ENCODE results near the gene STK24.
"Not testable (repeated sequence)": the region's sequence is repeated elsewhere in the genome, so short reads cannot be mapped to it uniquely, and the experiment has no call there.

Gene STK24

DNA sequence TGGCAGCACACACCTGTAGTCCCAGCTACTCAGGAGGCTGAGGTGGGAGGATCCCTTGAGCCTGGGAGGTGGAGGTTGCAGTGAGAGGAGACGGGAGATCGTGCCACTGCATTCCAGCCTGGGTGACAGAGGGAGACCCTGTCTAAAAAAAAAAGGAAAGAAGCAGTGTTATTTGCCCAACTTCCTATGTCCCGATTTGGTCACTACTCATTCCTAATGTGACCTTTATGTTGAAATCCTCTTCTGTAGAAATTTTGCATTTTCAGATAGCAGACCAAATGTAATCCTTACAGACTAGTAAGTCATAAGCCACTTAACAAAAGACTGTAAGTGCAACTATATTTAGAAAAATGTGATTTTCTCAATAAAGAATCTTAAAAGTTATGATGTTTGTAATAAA is 18.2 kb upstream of the STK24 start:
- Histone ChIP-seq H3K4me3 (ENCODE audit: low read depth in 1 of 2, low read length in 2 of 2) (no peak overlapping the region), H3K4me1 (ENCODE audit: insufficient read depth, low read length) (no peaks in the 10 kb centered on the region), H3K9ac (ENCODE audit: low read length) (no peak overlapping the region), H3K9me3 (ENCODE audit: low read length) (no peaks in the 10 kb centered on the region), H3K36me3 (ENCODE audit: insufficient read depth, low read length) (no peaks in the 10 kb centered on the region), H3K27me3 (ENCODE audit: control insufficient read depth in 1 of 2, insufficient read depth in 2 of 2, low read length in 2 of 2) (no peaks in the 10 kb centered on the region), H3K27ac (ENCODE audit: low read depth, low read length) (no peak overlapping the region)

DNA sequence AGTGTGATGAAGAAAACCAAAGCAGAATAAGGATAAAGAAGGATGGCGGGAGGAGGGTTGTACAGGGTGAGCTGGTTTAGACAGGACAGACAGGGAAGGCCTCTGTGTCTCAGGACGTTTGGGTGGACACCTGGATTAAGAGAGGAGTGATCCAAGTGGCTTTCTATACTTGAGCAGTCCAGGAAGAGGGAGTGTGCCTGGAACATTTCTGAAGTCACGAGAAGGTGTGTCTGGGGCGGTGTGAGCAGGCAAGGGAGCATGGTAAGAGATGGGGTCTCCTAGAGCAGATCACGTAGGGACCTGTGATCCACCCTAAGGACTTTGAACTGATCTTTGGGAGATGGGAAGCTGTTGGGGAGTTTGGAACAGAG is 15.4 kb upstream of the STK24 start:
- Histone ChIP-seq H3K9me3 (ENCODE audit: low read length) (no peaks in the 10 kb centered on the region), H3K27ac (ENCODE audit: low read depth, low read length) (no peak overlapping the region), H3K4me1 (ENCODE audit: insufficient read depth, low read length) (no peaks in the 10 kb centered on the region), H3K36me3 (ENCODE audit: insufficient read depth, low read length) (no peaks in the 10 kb centered on the region), H3K4me3 (ENCODE audit: low read depth in 1 of 2, low read length in 2 of 2) (no peak overlapping the region), H3K27me3 (ENCODE audit: control insufficient read depth in 1 of 2, insufficient read depth in 2 of 2, low read length in 2 of 2) (no peaks in the 10 kb centered on the region), H3K9ac (ENCODE audit: low read length) (no peak overlapping the region)

DNA sequence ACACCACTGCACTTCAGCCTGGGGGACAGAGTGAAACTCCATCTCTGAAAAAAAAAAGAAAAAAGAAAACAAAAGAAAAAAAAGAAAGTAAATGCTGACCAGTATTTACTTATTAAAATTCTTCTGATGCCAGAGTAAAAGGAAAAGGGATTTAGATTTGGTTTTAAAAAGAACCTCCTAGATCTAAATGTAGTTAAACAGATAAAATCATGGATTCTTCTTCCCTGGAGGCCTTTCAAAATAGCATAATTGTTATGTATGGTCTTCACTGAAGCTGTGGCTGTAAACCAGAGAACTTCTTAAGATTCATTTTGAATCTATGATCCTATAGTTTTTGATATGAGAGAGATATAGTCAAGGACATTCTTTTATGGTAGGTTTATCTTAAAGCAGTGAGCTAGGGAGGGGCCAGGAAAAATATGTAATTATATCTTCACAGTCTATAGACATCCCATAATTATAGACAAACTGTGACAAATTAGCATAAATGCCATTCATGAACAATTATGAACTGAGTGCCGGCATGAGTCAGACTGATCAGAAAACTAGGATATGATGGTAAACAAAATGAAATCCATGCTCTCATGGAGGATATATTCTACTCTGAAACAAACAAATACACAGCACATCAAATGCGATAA is 14.9 kb upstream of the STK24 start:
- H3K4me1 ChIP-seq (ENCODE audit: insufficient read depth, low read length), result no peaks in the 10 kb centered on the region
- H3K27ac ChIP-seq (ENCODE audit: low read depth, low read length), result no peak overlapping the region
- no peaks in the 10 kb centered on the region for H3K27me3 ChIP-seq (ENCODE audit: control insufficient read depth in 1 of 2, insufficient read depth in 2 of 2, low read length in 2 of 2)
- no peaks in the 10 kb centered on the region for H3K36me3 ChIP-seq (ENCODE audit: insufficient read depth, low read length)
- no peaks in the 10 kb centered on the region for H3K9me3 ChIP-seq (ENCODE audit: low read length)
- H3K9ac ChIP-seq (ENCODE audit: low read length), result no peak overlapping the region
- H3K4me3 ChIP-seq (ENCODE audit: low read depth in 1 of 2, low read length in 2 of 2), result no peak overlapping the region

DNA sequence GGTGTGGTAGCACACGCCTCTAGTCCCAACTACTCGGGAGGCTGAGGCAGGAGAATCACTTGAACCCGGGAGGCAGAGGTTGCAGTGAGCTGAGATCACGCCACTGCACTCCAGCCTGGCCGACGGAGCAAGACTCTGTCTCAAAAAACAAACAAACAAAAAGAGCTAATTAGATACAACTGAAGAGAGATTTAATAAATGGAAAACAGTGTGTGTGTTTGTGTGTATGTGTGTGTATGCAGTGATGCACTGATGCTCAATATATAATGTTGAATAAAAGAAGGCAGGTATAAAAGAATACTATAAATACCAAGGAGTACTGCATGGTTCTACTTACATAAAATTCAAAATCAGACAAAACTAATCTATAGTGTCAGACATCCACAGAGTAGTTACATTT is 13.6 kb upstream of the STK24 start:
- not testable (repeated sequence) for H3K27me3 ChIP-seq (ENCODE audit: control insufficient read depth in 1 of 2, insufficient read depth in 2 of 2, low read length in 2 of 2); H3K36me3 ChIP-seq (ENCODE audit: insufficient read depth, low read length); H3K9ac ChIP-seq (ENCODE audit: low read length); H3K4me1 ChIP-seq (ENCODE audit: insufficient read depth, low read length); H3K9me3 ChIP-seq (ENCODE audit: low read length); H3K4me3 ChIP-seq (ENCODE audit: low read depth in 1 of 2, low read length in 2 of 2); H3K27ac ChIP-seq (ENCODE audit: low read depth, low read length)

DNA sequence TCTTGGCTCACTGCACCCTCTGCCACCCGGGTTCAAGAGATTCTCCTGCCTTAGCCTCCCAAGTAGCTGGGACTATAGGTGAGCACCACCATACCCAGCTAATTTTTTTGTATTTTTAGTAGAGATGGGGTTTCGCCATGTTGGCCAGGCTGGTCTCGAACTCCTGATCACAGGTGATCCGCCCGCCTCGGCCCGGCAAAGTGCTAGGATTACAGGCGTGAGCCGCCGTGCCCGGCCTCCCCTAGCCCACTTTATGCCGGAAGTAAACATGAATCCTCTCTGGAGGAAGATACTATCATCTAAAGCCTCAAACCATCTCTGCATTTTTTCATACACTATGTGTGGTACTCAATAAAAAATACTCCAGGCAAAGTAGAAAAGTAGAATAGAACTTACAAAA is 12.6 kb upstream of the STK24 start:
- H3K27me3 ChIP-seq (ENCODE audit: control insufficient read depth in 1 of 2, insufficient read depth in 2 of 2, low read length in 2 of 2); H3K27ac ChIP-seq (ENCODE audit: low read depth, low read length); H3K36me3 ChIP-seq (ENCODE audit: insufficient read depth, low read length): not testable (repeated sequence)

DNA sequence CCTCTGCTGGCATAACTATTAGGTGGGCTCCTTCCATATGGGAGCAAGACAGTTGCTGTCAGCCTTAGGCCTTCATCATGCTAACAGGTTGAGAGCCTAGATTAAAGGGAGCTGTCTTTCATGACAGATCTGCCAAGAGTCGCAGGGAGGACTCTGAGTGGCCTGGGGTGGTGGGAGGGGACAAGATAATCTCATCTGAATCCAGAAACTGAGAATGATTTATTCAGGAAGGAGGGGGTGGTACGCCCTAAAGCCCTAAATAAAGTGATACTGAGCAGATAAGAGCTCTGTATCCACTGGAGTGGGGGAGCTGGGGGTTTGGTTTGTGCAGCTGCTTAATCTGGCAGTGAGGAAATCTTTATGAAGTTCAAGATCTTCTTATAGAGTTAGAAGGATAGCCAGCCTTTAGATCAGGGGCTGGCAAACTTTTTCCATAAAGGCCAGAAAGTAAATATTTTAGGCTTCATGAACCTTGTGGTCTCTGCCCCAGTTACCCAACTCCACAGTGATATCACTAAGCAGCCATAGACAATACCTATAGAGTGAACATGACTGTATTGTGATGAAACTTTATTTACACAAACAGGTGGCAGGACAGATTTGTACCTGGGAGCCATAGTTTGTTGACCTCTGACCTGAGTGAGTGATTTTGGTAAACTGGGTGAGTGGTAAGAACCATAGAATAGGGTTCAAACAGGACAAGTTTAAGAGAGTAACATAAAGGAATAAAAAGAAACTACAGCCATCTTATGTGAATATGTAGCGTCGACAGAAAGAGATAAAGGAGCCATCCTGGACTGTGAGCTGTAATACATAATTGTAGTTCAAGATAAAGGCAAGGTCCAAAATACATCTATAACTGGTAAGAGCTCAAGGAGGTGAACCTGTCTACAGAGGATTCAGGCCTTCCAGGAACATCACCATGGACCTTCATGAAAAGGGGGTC is 9.8 kb upstream of the STK24 start:
- Histone ChIP-seq H3K27ac (ENCODE audit: low read depth, low read length) (no peak overlapping the region), H3K36me3 (ENCODE audit: insufficient read depth, low read length) (no peaks in the 10 kb centered on the region), H3K9me3 (ENCODE audit: low read length) (no peaks in the 10 kb centered on the region), H3K27me3 (ENCODE audit: control insufficient read depth in 1 of 2, insufficient read depth in 2 of 2, low read length in 2 of 2) (no peaks in the 10 kb centered on the region), H3K9ac (ENCODE audit: low read length) (no peak overlapping the region), H3K4me1 (ENCODE audit: insufficient read depth, low read length) (peaks cover 13% of the 10 kb centered on the region), H3K4me3 (ENCODE audit: low read depth in 1 of 2, low read length in 2 of 2) (no peak overlapping the region)

More for the DNA sequence above, 12.6 kb upstream of the STK24 start:
- H3K4me3 ChIP-seq (ENCODE audit: low read depth in 1 of 2, low read length in 2 of 2); H3K9ac ChIP-seq (ENCODE audit: low read length); H3K4me1 ChIP-seq (ENCODE audit: insufficient read depth, low read length); H3K9me3 ChIP-seq (ENCODE audit: low read length): not testable (repeated sequence)

DNA sequence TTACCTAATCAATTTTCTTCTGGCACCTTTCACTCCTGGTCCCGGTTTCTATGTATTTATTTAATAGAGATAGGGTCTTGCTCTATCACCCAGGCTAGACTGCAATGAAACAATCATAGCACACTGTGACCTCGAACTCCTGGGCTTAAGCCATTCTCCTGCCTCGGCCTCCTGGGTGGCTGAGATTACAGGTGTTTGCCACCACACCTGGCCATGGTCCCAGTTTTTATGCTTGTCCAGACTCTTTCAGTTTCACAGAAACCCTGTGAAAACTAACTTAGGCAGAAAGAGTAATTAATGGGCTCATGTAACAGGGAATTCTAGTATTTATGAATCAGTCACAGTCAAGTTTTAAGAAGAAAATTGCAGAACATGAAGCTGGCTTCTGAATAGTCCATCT is 9.0 kb upstream of the STK24 start:
- Histone ChIP-seq H3K9ac (ENCODE audit: low read length) (no peak overlapping the region), H3K4me3 (ENCODE audit: low read depth in 1 of 2, low read length in 2 of 2) (no peak overlapping the region), H3K27ac (ENCODE audit: low read depth, low read length) (no peak overlapping the region), H3K9me3 (ENCODE audit: low read length) (no peaks in the 10 kb centered on the region), H3K4me1 (ENCODE audit: insufficient read depth, low read length) (peaks cover 19% of the 10 kb centered on the region), H3K36me3 (ENCODE audit: insufficient read depth, low read length) (no peaks in the 10 kb centered on the region), H3K27me3 (ENCODE audit: control insufficient read depth in 1 of 2, insufficient read depth in 2 of 2, low read length in 2 of 2) (no peaks in the 10 kb centered on the region)

DNA sequence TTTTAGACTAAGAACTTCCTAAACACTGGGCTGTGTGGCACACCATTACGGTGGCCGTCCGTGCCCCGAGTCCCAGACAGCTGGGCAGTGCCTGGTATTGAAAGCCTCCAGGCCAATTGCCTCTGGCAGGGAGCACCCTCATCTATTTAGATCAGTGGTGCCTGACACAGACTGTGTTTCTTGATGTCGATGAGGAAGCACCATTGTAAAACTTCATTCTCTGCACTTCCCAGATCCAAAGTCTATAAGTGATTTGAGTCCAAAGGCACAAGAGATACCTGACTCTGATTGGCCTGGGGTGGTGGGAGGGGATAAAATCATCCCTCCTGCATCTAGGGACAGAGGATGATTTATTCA is 8.5 kb upstream of the STK24 start:
- H3K4me3 ChIP-seq (ENCODE audit: low read depth in 1 of 2, low read length in 2 of 2), result no peak overlapping the region
- no peaks in the 10 kb centered on the region for H3K9me3 ChIP-seq (ENCODE audit: low read length)
- H3K4me1 ChIP-seq (ENCODE audit: insufficient read depth, low read length), result peaks cover 19% of the 10 kb centered on the region
- H3K9ac ChIP-seq (ENCODE audit: low read length), result no peak overlapping the region
- H3K27me3 ChIP-seq (ENCODE audit: control insufficient read depth in 1 of 2, insufficient read depth in 2 of 2, low read length in 2 of 2), result no peaks in the 10 kb centered on the region
- H3K36me3 ChIP-seq (ENCODE audit: insufficient read depth, low read length), result no peaks in the 10 kb centered on the region
- no peak overlapping the region for H3K27ac ChIP-seq (ENCODE audit: low read depth, low read length)

DNA sequence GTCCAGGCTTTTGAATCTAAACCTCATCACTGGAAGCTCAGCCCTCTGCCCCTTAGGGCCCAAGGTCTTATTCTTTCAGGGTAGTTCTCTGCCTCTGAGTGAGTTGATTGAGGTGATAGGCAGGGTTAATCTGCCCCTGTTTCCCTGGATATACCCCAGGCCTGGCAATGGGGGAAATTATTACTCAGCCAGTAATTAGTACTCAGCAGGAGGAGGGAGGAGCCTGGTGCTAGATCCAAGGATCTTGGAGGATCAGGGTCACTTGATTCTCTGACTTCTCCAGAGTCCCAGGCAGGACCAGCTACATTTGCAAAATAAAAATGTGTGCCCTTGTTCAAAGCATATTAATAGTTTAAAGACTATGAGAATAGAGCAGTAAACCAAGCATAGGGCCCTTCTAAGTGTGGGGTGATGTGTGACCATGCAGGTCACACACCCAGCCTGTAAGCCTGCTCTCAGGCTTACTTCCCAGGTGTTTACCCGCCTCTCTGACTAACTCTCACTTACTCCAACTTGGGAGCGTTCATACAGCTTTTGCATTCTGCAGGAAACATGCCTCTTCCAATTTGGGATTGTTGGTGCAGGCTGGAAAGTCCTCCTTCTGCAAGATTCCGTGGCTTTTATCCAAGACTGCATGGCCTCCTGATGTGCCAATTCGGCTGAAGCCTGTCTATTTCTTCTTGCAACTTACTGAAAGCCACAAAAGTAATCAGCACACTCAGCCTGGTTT is 7.9 kb upstream of the STK24 start:
- H3K27ac ChIP-seq (ENCODE audit: low read depth, low read length), result no peak overlapping the region
- no peaks in the 10 kb centered on the region for H3K9me3 ChIP-seq (ENCODE audit: low read length)
- H3K9ac ChIP-seq (ENCODE audit: low read length), result no peak overlapping the region
- no peaks in the 10 kb centered on the region for H3K36me3 ChIP-seq (ENCODE audit: insufficient read depth, low read length)
- no peak overlapping the region for H3K4me3 ChIP-seq (ENCODE audit: low read depth in 1 of 2, low read length in 2 of 2)
- peaks cover 19% of the 10 kb centered on the region for H3K4me1 ChIP-seq (ENCODE audit: insufficient read depth, low read length)
- no peaks in the 10 kb centered on the region for H3K27me3 ChIP-seq (ENCODE audit: control insufficient read depth in 1 of 2, insufficient read depth in 2 of 2, low read length in 2 of 2)

DNA sequence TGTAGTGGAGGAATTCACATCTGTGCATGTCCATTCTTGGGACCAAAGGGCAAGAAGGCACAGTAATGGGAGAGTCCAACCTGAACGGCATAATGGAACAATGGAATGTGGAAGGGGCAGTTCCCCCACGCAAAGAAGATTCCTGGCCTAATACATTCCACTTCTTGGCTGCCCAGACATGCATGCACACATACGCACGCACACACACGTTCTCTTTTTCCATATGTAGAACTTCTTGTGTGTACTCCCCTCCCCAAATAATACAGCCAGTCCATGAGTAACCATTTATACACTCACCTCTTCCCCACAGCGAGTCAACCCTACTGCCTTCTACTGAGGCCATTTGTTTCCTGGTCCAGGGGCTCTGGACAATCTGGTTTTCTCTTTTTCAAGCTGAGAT is 6.0 kb upstream of the STK24 start:
- Histone ChIP-seq H3K4me3 (ENCODE audit: low read depth in 1 of 2, low read length in 2 of 2) (no peak overlapping the region), H3K27me3 (ENCODE audit: control insufficient read depth in 1 of 2, insufficient read depth in 2 of 2, low read length in 2 of 2) (no peaks in the 10 kb centered on the region), H3K36me3 (ENCODE audit: insufficient read depth, low read length) (no peaks in the 10 kb centered on the region), H3K9me3 (ENCODE audit: low read length) (no peaks in the 10 kb centered on the region), H3K9ac (ENCODE audit: low read length) (no peak overlapping the region), H3K27ac (ENCODE audit: low read depth, low read length) (no peak overlapping the region), H3K4me1 (ENCODE audit: insufficient read depth, low read length) (peaks cover 25% of the 10 kb centered on the region)

DNA sequence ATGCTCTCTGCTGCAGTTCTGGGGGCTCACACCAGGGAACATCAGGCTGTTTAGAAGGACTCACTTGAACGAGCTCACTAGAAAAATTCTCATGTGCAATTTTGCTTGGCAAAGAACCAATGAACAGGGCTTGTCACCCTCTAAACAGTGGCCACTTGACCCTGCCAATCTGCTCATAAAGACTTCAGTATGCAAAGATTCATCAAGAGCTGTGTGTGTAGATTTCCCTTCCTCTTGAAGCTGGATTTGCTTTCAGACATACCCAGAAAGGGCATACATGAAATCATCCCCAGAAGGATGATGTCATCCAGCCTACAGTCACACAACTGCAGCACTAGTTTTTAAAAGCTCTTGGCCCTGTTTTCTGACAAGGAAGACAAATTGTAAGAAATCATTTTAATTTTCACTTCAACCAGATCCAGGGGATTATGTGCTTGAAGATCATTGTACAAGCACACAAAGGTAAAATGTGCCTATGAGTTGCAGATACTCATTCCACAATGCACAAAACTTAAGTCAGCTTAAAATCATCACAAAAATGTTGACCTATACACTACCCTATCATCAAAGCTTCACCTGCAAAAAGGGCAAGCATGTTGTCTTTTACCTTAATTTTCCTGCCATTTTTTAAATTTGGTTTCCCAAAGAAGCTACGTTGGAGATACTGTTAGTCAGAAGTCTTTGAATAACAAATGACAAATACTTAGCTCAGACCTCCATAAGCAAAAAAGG is 5.2 kb upstream of the STK24 start:
- Histone ChIP-seq H3K9me3 (ENCODE audit: low read length) (no peaks in the 10 kb centered on the region), H3K9ac (ENCODE audit: low read length) (no peak overlapping the region), H3K4me3 (ENCODE audit: low read depth in 1 of 2, low read length in 2 of 2) (no peak overlapping the region), H3K4me1 (ENCODE audit: insufficient read depth, low read length) (peaks cover 27% of the 10 kb centered on the region), H3K27me3 (ENCODE audit: control insufficient read depth in 1 of 2, insufficient read depth in 2 of 2, low read length in 2 of 2) (no peaks in the 10 kb centered on the region), H3K27ac (ENCODE audit: low read depth, low read length) (no peak overlapping the region), H3K36me3 (ENCODE audit: insufficient read depth, low read length) (no peaks in the 10 kb centered on the region)

Data from muscle layer of colon (tissue), 2 donors.